GM18907 (cell line): Measurements from ENCODE around the gene CGB8.

Experiments used
- ATAC-seq: cut with Tn5 transposase; IDR thresholded peaks from one replicate; pipeline ENCODE4 v1.9.1; 2021; ENCODE audit warnings: mild to moderate bottlenecking, moderate library complexity; ENCODE audit not compliant: unreplicated experiment

The CGB8 gene

DNA sequence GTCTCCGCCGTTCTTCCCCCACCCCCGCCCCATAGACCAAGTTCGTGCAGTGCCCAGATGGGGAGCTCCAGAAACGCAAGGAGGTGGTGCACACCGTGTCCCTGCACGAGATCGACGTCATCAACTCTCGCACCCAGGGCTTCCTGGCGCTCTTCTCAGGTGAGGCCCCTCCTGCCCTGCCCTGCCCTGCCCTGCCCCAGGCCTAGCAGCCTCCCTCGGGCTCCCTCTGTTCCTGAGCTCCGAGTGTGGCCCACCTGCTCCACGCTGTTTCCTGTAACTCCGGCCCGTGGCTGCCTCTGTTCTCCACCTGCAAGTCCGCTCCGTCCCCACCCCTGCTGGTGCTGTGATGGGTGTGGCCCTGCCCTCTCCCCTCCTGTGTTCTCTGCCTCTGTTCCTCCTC is 38.5 kb downstream of the CGB8 start:
- no peak for ATAC-seq

DNA sequence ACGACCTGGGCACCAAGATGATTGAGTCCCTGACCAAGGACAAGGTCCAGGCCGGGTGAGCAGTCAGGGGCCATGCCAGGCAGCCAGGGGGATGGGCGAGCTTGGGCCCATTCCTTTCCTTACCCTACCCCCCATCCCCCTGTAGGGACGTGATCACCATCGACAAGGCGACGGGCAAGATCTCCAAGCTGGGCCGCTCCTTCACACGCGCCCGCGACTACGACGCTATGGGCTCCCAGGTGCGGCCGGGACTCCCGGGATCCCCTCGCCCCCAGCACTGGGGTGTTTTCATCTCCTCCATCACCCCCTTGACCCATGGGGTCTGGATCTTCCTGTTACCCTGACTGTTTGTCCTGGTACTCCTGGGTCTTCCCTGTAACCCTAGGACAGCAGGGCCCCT is 39.1 kb downstream of the CGB8 start:
- ATAC-seq: no peak

GRCh38 chr19:49006905-49007304 is 42.0 kb downstream of the CGB8 start:
- no peak for ATAC-seq

GRCh38 chr19:49004964-49005614 is 43.8 kb downstream of the CGB8 start:
- ATAC-seq: no peak

- no peak for ATAC-seq
Observed at GRCh38 chr19:49004133-49004532, 44.8 kb downstream of the CGB8 start.

GRCh38 chr19:48999481-49000325 is 49.2 kb downstream of the CGB8 start:
- ATAC-seq: no peak

DNA sequence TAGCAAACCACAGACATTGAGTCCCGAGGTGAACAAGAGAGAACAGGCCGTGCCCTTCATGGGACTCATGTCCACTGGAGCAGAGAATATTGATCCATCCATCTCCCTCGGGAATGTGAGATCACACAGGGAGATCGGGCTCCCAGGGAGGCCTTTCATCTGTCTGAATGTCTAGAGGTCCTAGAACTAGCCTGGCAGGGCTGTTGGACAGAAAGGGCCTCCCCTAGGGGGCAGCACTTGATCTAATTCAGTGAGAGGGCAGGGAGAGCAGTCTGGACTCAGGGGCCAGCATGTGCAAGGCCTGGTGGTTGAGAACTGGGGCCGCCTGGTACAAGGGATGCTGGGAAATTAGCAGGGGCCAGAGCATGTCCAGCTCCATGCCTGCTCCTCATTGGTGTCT is 50.9 kb downstream of the CGB8 start:
- no peak for ATAC-seq
